A549 treated with Mapracorat at 1 μM for 4 hours (cell line): ENCODE data around the gene C20orf141. TPM values are rescaled to one million over a fixed set of nuclear protein-coding genes. Genes with fewer than 3 reads are reported as not detected.

Experiments
- total RNA-seq: library from RNA; stranded (reverse); fragments of 200-300 nt; extraction: Qiagen RNA extraction; gene quantifications from 5 replicates; pipeline ENCODE4 v1.2.3, GENCODE V29; 2022

Gene C20orf141
- 0.39 to 0.49 TPM in 2 of 5 replicates, not detected in the others for total RNA-seq

GRCh38 chr20:2814587-2815051, at the start of gene C20orf141:
TSS of gene C20orf141 (plus strand) at chr20:2814987. CDS start at chr20:2815185, 198 bp downstream.

GRCh38 chr20:2800521-2801285, 14.1 kb upstream of the C20orf141 start, which contains the start of gene CPXM1:
TSS of gene CPXM1 (minus strand) at chr20:2800627. CDS start at chr20:2800572, 55 bp downstream.

GRCh38 chr20:2816030-2816582, 1.3 kb downstream of the C20orf141 start, which contains the start of gene TMEM239:
TSS of gene TMEM239 (plus strand) at chr20:2816364. CDS start at chr20:2816555, 191 bp downstream.

GRCh38 chr20:2840138-2840966, 25.6 kb downstream of the C20orf141 start, which contains the start of the genes PCED1A and VPS16:
TSS of gene PCED1A (minus strand) at chr20:2840655. CDS start at chr20:2839912, 743 bp downstream.
TSS of gene VPS16 (plus strand) at chr20:2840745. CDS start at chr20:2840775, 30 bp downstream.

Other genes with a start within 250 kb of the C20orf141 start
- gene NOP56, start 162.4 kb upstream of the C20orf141 start, total RNA-seq, result 567 to 662 TPM (median 613 TPM) in 5 replicates
- gene IDH3B, start 150.8 kb upstream of the C20orf141 start, total RNA-seq, result 128 to 140 TPM (median 137 TPM) in 5 replicates
- gene EBF4, start 122.2 kb upstream of the C20orf141 start, total RNA-seq, result 2.9 to 4.0 TPM (median 3.0 TPM) in 5 replicates
- gene CPXM1, start 14.4 kb upstream of the C20orf141 start, total RNA-seq, result not detected in 5 replicates
- not detected in 5 replicates for gene TMEM239, start 1.4 kb downstream of the C20orf141 start, total RNA-seq
- gene PCED1A, start 25.7 kb downstream of the C20orf141 start, total RNA-seq, result 17.6 to 28.9 TPM (median 26.2 TPM) in 5 replicates
- gene VPS16, start 25.8 kb downstream of the C20orf141 start, total RNA-seq, result 24.5 to 36.5 TPM (median 33.8 TPM) in 5 replicates
- gene PTPRA, start 58.5 kb downstream of the C20orf141 start, total RNA-seq, result 33.7 to 41.1 TPM (median 38.3 TPM) in 5 replicates
- 0.41 TPM in 1 of 5 replicates, not detected in the others for gene GNRH2, start 228.6 kb downstream of the C20orf141 start, total RNA-seq
- gene MRPS26, start 231.1 kb downstream of the C20orf141 start, total RNA-seq, result 107 to 165 TPM (median 150 TPM) in 5 replicates